Right lobe of liver (tissue), 6 donors: ENCODE results near the gene ATG9B. TPM values are rescaled to one million over a fixed set of nuclear protein-coding genes. Genes with fewer than 3 reads are reported as not detected.

Experiments
- ATAC-seq, 4 donors: fragments of 200-7000 bp; cut with Tn5 transposase; one replicate each; pipeline ENCODE4 v1.9.1; 2020; ENCODE audit warnings: mild to moderate bottlenecking in 4 of 4, moderate library complexity in 4 of 4
- DNase-seq, 3 donors: peaks; one replicate each; pipeline ENCODE4 v3.0.0-alpha.2; 2020
- H3K27ac ChIP-seq, 3 donors: fragments of 200-600 bp; one replicate each; pipeline ENCODE4 v1.8.0; 2022
- H3K27me3 ChIP-seq, 2 donors: fragments of 200-600 bp; one replicate each; pipeline ENCODE4 v1.8.0; 2022
- H3K36me3 ChIP-seq, 4 donors: fragments of 200-600 bp; sonication (generic) in 1 of 4; one replicate each; pipeline versions ENCODE4 v1.5.1 to v1.8.0; 2017 to 2022; ENCODE audit warnings: control low read depth in 1 of 4
- H3K4me1 ChIP-seq, 4 donors: fragments of 200-600 bp; sonication (generic) in 1 of 4; one replicate each; pipeline versions ENCODE4 v1.5.1 to v1.8.0; 2017 to 2022; ENCODE audit warnings: control low read depth in 1 of 4
- H3K4me3 ChIP-seq, 3 donors: fragments of 200-600 bp; one replicate each; pipeline ENCODE4 v1.8.0; 2022
- H3K9me3 ChIP-seq, 4 donors: fragments of 200-600 bp; sonication (generic) in 1 of 4; one replicate each; pipeline versions ENCODE4 v1.5.1 to v1.8.0; 2017 to 2022; ENCODE audit warnings: control low read depth in 1 of 4
- POLR2A ChIP-seq: fragments of 450-650 bp; IDR thresholded peaks from one replicate; pipeline ENCODE4 v1.6.1; 2017; ENCODE audit warnings: antibody characterized with exemption, mild to moderate bottlenecking
- WGBS: methylation state at CpG from one replicate; pipeline ENCODE4 v1.1.6; 2018; ENCODE audit warnings: low coverage, low lambda C conversion rate; ENCODE audit not compliant: insufficient coverage; ENCODE audit errors: missing lambda C conversion rate; 5-methylcytosine and 5-hydroxymethylcytosine counted together
- intact Hi-C, 2 donors: fragments of 100-400 bp; cut with DNase I; formaldehyde crosslinking; loops; one replicate each; pipeline versions ENCODE4 v1.11.2 to v1.14.1; 2022
- total RNA-seq, 6 experiments: library from RNA; depleted of rRNA in 2 of 6; stranded (reverse); fragments of >200 nt in 2 of 6; fragmentation: NEBNext Ultra II Directional in 3 of 6; extraction: Animal tissue kit (Norgen Biotek cat#: 25700) in 3 of 6; gene quantifications; one replicate each; pipeline versions ENCODE4 v1.1.0 to v1.2.4, GENCODE V29; 2016 to 2023
- TF ChIP-seq, protein P1 (sequence below), 4 donors: fragments of 200-600 bp in 3 of 4; fragments of 450-650 bp in 1 of 4; IDR thresholded peaks; one replicate each; pipeline versions ENCODE4 v1.5.1 to v1.8.0; 2016 to 2022; ENCODE audit warnings: antibody characterized with exemption in 4 of 4, mild to moderate bottlenecking in 2 of 4
- donor health status: DM: no; HTN: yes; CAD: no.
- donor health status: DM: no; HTN: no; CAD: no.
- donor health status: DM: no; HTN: no; CAD: no.
- donor health status: DM: no; HTN: yes; CAD: no.
- donor health status: DM: no; HTN: yes; CAD: no.

Gene ATG9B
- total RNA-seq, 6 experiments from 2014 or later = 0.40 TPM; not detected in 5

DNA sequence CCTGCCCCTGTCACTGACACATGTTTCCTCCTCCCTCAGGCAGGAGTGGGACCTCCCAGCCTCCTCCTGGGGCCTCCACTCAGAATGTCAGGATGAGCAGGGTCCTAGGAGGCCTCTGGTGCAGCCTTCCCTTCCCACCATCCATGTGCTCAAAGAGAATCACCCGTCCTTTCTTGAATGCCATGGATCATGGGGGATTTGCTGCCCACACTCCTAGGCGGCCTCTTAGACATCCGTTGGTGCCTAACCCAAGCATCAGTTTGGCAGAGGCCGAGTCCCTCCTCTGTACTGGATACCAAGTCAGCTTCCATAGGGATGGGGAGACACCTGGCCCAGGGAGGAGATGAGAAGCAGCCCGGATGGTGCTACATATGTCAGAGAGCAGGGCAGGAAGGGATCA, 26.5 kb downstream of the ATG9B start:
- no peaks in the 10 kb centered on the region for H3K9me3 ChIP-seq
- intact Hi-C loops = no loop called here
- H3K4me1 ChIP-seq = no peaks in the 10 kb centered on the region
- no peak for ATAC-seq
- DNase-seq = no peak
- H3K27me3 ChIP-seq = no peaks in the 10 kb centered on the region
- 47% methylated on average over 5 of the region's 5 CpGs for WGBS
- no peak overlapping the region for H3K27ac ChIP-seq
- H3K4me3 ChIP-seq = no peak overlapping the region
- H3K36me3 ChIP-seq = no peaks in the 10 kb centered on the region
- no peak for TF ChIP-seq POLR2A
- TF ChIP-seq, protein P1, sequence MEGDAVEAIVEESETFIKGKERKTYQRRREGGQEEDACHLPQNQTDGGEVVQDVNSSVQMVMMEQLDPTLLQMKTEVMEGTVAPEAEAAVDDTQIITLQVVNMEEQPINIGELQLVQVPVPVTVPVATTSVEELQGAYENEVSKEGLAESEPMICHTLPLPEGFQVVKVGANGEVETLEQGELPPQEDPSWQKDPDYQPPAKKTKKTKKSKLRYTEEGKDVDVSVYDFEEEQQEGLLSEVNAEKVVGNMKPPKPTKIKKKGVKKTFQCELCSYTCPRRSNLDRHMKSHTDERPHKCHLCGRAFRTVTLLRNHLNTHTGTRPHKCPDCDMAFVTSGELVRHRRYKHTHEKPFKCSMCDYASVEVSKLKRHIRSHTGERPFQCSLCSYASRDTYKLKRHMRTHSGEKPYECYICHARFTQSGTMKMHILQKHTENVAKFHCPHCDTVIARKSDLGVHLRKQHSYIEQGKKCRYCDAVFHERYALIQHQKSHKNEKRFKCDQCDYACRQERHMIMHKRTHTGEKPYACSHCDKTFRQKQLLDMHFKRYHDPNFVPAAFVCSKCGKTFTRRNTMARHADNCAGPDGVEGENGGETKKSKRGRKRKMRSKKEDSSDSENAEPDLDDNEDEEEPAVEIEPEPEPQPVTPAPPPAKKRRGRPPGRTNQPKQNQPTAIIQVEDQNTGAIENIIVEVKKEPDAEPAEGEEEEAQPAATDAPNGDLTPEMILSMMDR (IDR thresholded peaks at IDR 0.05) = no peak

GRCh38 chr7:150997075-150997511, 27.2 kb downstream of the ATG9B start:
- intact Hi-C loops = no loop called here
- ATAC-seq (no peak), DNase-seq (no peak)
- Histone ChIP-seq H3K4me3 (no peak overlapping the region), H3K27me3 (no peaks in the 10 kb centered on the region), H3K4me1 (no peaks in the 10 kb centered on the region), H3K36me3 (no peaks in the 10 kb centered on the region), H3K9me3 (no peaks in the 10 kb centered on the region), H3K27ac (no peak overlapping the region)
- TF ChIP-seq POLR2A = no peak
- TF ChIP-seq, protein P1 (IDR thresholded peaks at IDR 0.05) = no peak
- 80% methylated on average over 1 of the region's 8 CpGs for WGBS

DNA sequence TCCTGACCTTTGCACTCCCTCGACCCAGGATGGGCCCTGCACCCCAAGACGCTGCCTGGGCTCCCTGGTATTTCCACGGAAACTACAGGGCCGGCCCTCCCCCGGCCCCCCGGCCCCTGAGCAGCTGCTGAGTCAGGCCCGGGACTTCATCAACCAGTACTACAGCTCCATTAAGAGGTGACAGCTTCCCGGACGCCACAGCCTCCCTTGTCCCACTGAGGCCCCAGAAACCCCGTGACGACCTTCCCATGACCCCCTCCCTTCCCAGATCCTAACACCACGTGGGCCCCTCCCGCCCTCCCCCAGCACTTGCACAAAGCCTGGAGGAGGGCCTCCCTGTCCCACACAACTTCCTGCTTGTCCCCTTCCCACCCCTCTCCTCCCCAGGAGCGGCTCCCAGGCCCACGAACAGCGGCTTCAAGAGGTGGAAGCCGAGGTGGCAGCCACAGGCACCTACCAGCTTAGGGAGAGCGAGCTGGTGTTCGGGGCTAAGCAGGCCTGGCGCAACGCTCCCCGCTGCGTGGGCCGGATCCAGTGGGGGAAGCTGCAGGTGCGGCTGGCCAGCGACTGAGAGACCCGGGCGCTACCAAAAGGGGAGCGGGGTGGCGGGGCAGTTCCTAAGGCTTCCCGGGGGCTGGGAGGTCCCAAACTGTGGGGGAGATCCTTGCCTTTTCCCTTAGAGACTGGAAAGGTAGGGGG, 27.8 kb downstream of the ATG9B start:
- ATAC-seq (peak; percentile 3 to 22 (median 18)), DNase-seq (peak in 1 of 3 donors; percentile 43)
- Histone ChIP-seq H3K36me3 (no peaks in the 10 kb centered on the region), H3K27me3 (no peaks in the 10 kb centered on the region), H3K9me3 (no peaks in the 10 kb centered on the region), H3K4me3 (no peak overlapping the region), H3K4me1 (no peaks in the 10 kb centered on the region), H3K27ac (no peak overlapping the region)
- intact Hi-C loops = no loop called here
- WGBS = 21% methylated on average over 14 of the region's 31 CpGs
- no peak for TF ChIP-seq POLR2A
- TF ChIP-seq, protein P1 (IDR thresholded peaks at IDR 0.05) = no peak

GRCh38 chr7:150994838-150995510, 29.3 kb downstream of the ATG9B start:
- no peaks in the 10 kb centered on the region for H3K9me3 ChIP-seq
- intact Hi-C loops = no loop called here
- no peak overlapping the region for H3K27ac ChIP-seq
- 50% methylated on average over 2 of the region's 19 CpGs for WGBS
- no peaks in the 10 kb centered on the region for H3K4me1 ChIP-seq
- TF ChIP-seq, protein P1 (IDR thresholded peaks at IDR 0.05) = no peak
- ATAC-seq = no peak
- no peaks in the 10 kb centered on the region for H3K36me3 ChIP-seq
- peak overlapping the region in 2 of 3 donors; percentile 22 to 27 for H3K4me3 ChIP-seq
- DNase-seq = no peak
- H3K27me3 ChIP-seq = no peaks in the 10 kb centered on the region
